ENCODE results near the gene KDM4F.

KDM4F gene

GRCh38 chr11:95068549-95068948 is 19.3 kb downstream of the KDM4F start (continued):
- no peak for TF ChIP-seq ZNF423 (tag by site-specific recombination; IDR thresholded peaks at IDR 0.05)
- no peak for TF ChIP-seq REPIN1 (tag by site-specific recombination; IDR thresholded peaks at IDR 0.05; ENCODE audit: low read depth)
- TF ChIP-seq, protein P1, sequence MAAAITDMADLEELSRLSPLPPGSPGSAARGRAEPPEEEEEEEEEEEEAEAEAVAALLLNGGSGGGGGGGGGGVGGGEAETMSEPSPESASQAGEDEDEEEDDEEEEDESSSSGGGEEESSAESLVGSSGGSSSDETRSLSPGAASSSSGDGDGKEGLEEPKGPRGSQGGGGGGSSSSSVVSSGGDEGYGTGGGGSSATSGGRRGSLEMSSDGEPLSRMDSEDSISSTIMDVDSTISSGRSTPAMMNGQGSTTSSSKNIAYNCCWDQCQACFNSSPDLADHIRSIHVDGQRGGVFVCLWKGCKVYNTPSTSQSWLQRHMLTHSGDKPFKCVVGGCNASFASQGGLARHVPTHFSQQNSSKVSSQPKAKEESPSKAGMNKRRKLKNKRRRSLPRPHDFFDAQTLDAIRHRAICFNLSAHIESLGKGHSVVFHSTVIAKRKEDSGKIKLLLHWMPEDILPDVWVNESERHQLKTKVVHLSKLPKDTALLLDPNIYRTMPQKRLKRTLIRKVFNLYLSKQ (tag by site-specific recombination; IDR thresholded peaks at IDR 0.05; ENCODE audit: borderline replicate concordance): no peak
- TF ChIP-seq ZBTB20 (tag by site-specific recombination; IDR thresholded peaks at IDR 0.05): 0 out of 2 replicates have a peak, but pooled peaks have one; percentile 25
- TF ChIP-seq HIC1 (tag by site-specific recombination; IDR thresholded peaks at IDR 0.05): no peak
- TF ChIP-seq ZNF184 (tag by site-specific recombination; IDR thresholded peaks at IDR 0.05): no peak
- 0 out of 2 replicates have a peak, but pooled peaks have one; percentile 11 for TF ChIP-seq KLF8 (tag by site-specific recombination; IDR thresholded peaks at IDR 0.05)
- TF ChIP-seq ZBTB48 (tag by site-specific recombination; IDR thresholded peaks at IDR 0.05): no peak
- TF ChIP-seq, protein P2, sequence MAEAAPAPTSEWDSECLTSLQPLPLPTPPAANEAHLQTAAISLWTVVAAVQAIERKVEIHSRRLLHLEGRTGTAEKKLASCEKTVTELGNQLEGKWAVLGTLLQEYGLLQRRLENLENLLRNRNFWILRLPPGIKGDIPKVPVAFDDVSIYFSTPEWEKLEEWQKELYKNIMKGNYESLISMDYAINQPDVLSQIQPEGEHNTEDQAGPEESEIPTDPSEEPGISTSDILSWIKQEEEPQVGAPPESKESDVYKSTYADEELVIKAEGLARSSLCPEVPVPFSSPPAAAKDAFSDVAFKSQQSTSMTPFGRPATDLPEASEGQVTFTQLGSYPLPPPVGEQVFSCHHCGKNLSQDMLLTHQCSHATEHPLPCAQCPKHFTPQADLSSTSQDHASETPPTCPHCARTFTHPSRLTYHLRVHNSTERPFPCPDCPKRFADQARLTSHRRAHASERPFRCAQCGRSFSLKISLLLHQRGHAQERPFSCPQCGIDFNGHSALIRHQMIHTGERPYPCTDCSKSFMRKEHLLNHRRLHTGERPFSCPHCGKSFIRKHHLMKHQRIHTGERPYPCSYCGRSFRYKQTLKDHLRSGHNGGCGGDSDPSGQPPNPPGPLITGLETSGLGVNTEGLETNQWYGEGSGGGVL (tag by site-specific recombination; IDR thresholded peaks at IDR 0.05): no peak
- TF ChIP-seq, protein P3, sequence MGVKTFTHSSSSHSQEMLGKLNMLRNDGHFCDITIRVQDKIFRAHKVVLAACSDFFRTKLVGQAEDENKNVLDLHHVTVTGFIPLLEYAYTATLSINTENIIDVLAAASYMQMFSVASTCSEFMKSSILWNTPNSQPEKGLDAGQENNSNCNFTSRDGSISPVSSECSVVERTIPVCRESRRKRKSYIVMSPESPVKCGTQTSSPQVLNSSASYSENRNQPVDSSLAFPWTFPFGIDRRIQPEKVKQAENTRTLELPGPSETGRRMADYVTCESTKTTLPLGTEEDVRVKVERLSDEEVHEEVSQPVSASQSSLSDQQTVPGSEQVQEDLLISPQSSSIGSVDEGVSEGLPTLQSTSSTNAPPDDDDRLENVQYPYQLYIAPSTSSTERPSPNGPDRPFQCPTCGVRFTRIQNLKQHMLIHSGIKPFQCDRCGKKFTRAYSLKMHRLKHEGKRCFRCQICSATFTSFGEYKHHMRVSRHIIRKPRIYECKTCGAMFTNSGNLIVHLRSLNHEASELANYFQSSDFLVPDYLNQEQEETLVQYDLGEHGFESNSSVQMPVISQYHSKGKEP (tag by site-specific recombination; IDR thresholded peaks at IDR 0.05): peak; percentile 81; the same call in 1 of the 2 replicates
- TF ChIP-seq ZNF221 (tag by site-specific recombination; IDR thresholded peaks at IDR 0.05; ENCODE audit: borderline replicate concordance): no peak
- TF ChIP-seq, protein P4, sequence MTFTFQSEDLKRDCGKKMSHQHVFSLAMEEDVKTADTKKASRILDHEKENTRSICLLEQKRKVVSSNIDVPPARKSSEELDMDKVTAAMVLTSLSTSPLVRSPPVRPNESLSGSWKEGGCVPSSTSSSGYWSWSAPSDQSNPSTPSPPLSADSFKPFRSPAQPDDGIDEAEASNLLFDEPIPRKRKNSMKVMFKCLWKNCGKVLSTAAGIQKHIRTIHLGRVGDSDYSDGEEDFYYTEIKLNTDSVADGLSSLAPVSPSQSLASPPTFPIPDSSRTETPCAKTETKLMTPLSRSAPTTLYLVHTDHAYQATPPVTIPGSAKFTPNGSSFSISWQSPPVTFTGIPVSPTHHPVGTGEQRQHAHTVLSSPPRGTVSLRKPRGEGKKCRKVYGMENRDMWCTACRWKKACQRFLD (tag by site-specific recombination; IDR thresholded peaks at IDR 0.05): no peak
- TF ChIP-seq ZNF530 (tag by site-specific recombination; IDR thresholded peaks at IDR 0.05; ENCODE audit: low read depth): no peak
- no peak for TF ChIP-seq BCL11B (tag by site-specific recombination; IDR thresholded peaks at IDR 0.05; ENCODE audit: low read depth)
- no peak for TF ChIP-seq ZNF354C (tag by site-specific recombination; IDR thresholded peaks at IDR 0.05; ENCODE audit: borderline replicate concordance, low read depth)
- TF ChIP-seq ZBTB17 (tag by site-specific recombination; IDR thresholded peaks at IDR 0.05): peak; percentile 93
- no peak for TF ChIP-seq ZNF624 (tag by site-specific recombination; IDR thresholded peaks at IDR 0.05)
- TF ChIP-seq WT1 (tag by site-specific recombination; IDR thresholded peaks at IDR 0.05): no peak
- no peak for TF ChIP-seq ZNF211 (tag by site-specific recombination; IDR thresholded peaks at IDR 0.05; ENCODE audit: low read depth)
- TF ChIP-seq YY1 (tag by site-specific recombination; IDR thresholded peaks at IDR 0.05): 0 out of 2 replicates have a peak, but pooled peaks have one; percentile 25
- no peak for TF ChIP-seq ZNF555 (tag by site-specific recombination; conservative IDR thresholded peaks at IDR 0.05)
- no peak for TF ChIP-seq ZSCAN23 (tag by site-specific recombination; IDR thresholded peaks at IDR 0.05)
- TF ChIP-seq SP7 (tag by site-specific recombination; IDR thresholded peaks at IDR 0.05): no peak
- TF ChIP-seq ZNF558 (tag by site-specific recombination; IDR thresholded peaks at IDR 0.05): no peak
- TF ChIP-seq SCRT1 (tag by site-specific recombination; IDR thresholded peaks at IDR 0.05; ENCODE audit: borderline replicate concordance): no peak; the same call in 1 of the 2 replicates
- TF ChIP-seq KLF16 (tag by site-specific recombination; IDR thresholded peaks at IDR 0.05): no peak
- no peak for TF ChIP-seq ZFP41 (tag by site-specific recombination; IDR thresholded peaks at IDR 0.05; ENCODE audit: borderline replicate concordance)
- TF ChIP-seq ZNF292 (tag by site-specific recombination; IDR thresholded peaks at IDR 0.05; ENCODE audit: borderline replicate concordance, low read depth): no peak
- TF ChIP-seq ZBTB10 (tag by site-specific recombination; IDR thresholded peaks at IDR 0.05): no peak
